ENCODE measurements around the gene S100A2.
A peak's percentile ranks its signal among the peaks of the same experiment; 100 is the strongest.
"Not testable (repeated sequence)": the region's sequence is repeated elsewhere in the genome, so short reads cannot be mapped to it uniquely, and the experiment has no call there.

S100A2 gene

GRCh38 chr1:153562021-153562420, 3.6 kb downstream of the S100A2 start:
- not testable (repeated sequence) for DNase-seq

- DNase-seq: no peak
These were observed 4.1 kb downstream of the S100A2 start for GRCh38 chr1:153561466-153561985.

GRCh38 chr1:153560771-153561465, 4.7 kb downstream of the S100A2 start:
- DNase-seq: no peak

GRCh38 chr1:153560241-153560640, 5.4 kb downstream of the S100A2 start:
- no peak for DNase-seq

- DNase-seq: no peak
These were observed 7.8 kb downstream of the S100A2 start for GRCh38 chr1:153557877-153558276.

GRCh38 chr1:153556348-153556747, 9.3 kb downstream of the S100A2 start:
- DNase-seq: no peak

GRCh38 chr1:153553830-153554541, 11.7 kb downstream of the S100A2 start:
- DNase-seq: no peak

- DNase-seq: no peak
These were observed 12.5 kb downstream of the S100A2 start for GRCh38 chr1:153553096-153553495.

- DNase-seq: no peak
These were observed 13.3 kb downstream of the S100A2 start for GRCh38 chr1:153552335-153552734.

- no peak for DNase-seq
These were observed 14.7 kb downstream of the S100A2 start for GRCh38 chr1:153550827-153551500.

- DNase-seq: no peak
These were observed 15.3 kb downstream of the S100A2 start for GRCh38 chr1:153550398-153550758.

GRCh38 chr1:153549741-153550397, 15.8 kb downstream of the S100A2 start:
- DNase-seq: no peak

GRCh38 chr1:153548722-153549688, 16.6 kb downstream of the S100A2 start, which contains the start of gene S100A3:
S100A3 (minus strand) TSS chr1:153549258; CDS start chr1:153548485, 773 bp downstream.
- DNase-seq: no peak

- no peak for DNase-seq
These were observed 17.8 kb downstream of the S100A2 start for GRCh38 chr1:153547560-153548551.

- DNase-seq: no peak
These were observed 18.7 kb downstream of the S100A2 start for GRCh38 chr1:153546796-153547559.

GRCh38 chr1:153546371-153546770, 19.3 kb downstream of the S100A2 start:
- no peak for DNase-seq

- peak; percentile 84 for DNase-seq
These were observed 20.3 kb downstream of the S100A2 start, which contains the start of gene S100A4 for GRCh38 chr1:153545067-153546055. S100A4 (minus strand) TSS chr1:153545806; CDS start chr1:153544794, 1,012 bp downstream.

GRCh38 chr1:153544453-153545066, 21.1 kb downstream of the S100A2 start:
- DNase-seq: no peak
